ENCODE data around the gene PDE4B. TPM values are rescaled to one million over a fixed set of nuclear protein-coding genes. Genes with fewer than 3 reads are reported as not detected.

Gene PDE4B
- polyA plus RNA-seq, 1 donor (not counting 4 experiments of a cell fraction or from before 2014, with no cell fraction given): 0.29 TPM

DNA sequence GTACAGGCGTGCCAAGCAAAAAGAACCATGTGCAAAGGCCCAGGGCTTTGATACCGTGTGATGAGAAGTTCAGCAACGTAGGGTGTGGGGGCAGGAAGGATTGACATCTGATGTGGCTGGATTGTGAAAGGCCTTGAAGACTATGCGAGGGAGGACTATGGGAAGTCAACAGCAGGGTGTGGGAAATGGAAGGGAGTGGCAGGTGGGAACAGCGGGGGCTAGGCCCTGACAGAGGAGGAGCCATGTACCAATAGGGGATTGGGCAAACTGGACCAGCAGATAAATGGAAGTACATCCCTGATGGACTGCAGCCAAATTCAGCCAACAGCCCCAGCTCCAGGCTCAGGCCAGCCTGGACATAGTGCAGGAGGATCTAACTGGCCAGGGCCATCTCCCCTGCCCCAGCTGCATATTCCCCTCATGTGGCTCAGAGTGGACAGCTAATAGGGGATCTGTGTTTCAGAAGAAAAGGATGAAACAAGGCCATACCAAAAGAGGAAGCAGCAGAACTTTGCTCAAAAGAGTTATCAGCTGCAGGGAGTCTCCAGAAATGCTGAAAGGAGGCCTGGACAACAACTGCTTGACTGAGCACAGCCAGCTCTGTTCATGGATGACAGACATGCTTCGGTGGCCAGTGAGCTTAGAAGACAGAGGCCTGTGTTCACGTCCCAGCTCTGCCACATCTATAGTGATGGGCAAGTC is 601.0 kb downstream of the PDE4B start:
- H2AFZ ChIP-seq (ENCODE audit: control insufficient read depth, low read length): no peak overlapping the region
- H3K36me3 ChIP-seq (ENCODE audit: control insufficient read depth in 2 of 2, extremely low read depth in 1 of 2, insufficient read depth in 2 of 2, low read length in 2 of 2): no peaks in the 10 kb centered on the region
- H3K9ac ChIP-seq (ENCODE audit: control insufficient read depth, extremely low read depth, insufficient read depth, low read length): no peak overlapping the region
- H3K4me1 ChIP-seq (ENCODE audit: control insufficient read depth, extremely low read depth, insufficient read depth, low read length): no peaks in the 10 kb centered on the region
- no peak for DNase-seq (ENCODE audit: low read depth, low spot score)
- H4K20me1 ChIP-seq (ENCODE audit: control insufficient read depth, extremely low read depth, insufficient read depth, low read length): no peaks in the 10 kb centered on the region
- TF ChIP-seq, protein P1, sequence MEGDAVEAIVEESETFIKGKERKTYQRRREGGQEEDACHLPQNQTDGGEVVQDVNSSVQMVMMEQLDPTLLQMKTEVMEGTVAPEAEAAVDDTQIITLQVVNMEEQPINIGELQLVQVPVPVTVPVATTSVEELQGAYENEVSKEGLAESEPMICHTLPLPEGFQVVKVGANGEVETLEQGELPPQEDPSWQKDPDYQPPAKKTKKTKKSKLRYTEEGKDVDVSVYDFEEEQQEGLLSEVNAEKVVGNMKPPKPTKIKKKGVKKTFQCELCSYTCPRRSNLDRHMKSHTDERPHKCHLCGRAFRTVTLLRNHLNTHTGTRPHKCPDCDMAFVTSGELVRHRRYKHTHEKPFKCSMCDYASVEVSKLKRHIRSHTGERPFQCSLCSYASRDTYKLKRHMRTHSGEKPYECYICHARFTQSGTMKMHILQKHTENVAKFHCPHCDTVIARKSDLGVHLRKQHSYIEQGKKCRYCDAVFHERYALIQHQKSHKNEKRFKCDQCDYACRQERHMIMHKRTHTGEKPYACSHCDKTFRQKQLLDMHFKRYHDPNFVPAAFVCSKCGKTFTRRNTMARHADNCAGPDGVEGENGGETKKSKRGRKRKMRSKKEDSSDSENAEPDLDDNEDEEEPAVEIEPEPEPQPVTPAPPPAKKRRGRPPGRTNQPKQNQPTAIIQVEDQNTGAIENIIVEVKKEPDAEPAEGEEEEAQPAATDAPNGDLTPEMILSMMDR (optimal IDR thresholded peaks at IDR 0.05 in 1 of 3, IDR thresholded peaks at IDR 0.05 in 1 of 3, conservative IDR thresholded peaks at IDR 0.05 in 1 of 3; ENCODE audit: extremely low read depth in 1 of 3, insufficient read depth in 2 of 3, low read length in 3 of 3): no peak
- TF ChIP-seq EZH2 (IDR thresholded peaks at IDR 0.05; ENCODE audit: low read length): no peak
- H3K27me3 ChIP-seq (ENCODE audit: control insufficient read depth, extremely low read depth, insufficient read depth, low read length): no peaks in the 10 kb centered on the region
- no peak overlapping the region for H3K27ac ChIP-seq (ENCODE audit: control insufficient read depth, insufficient read depth, low read length)
- H3K9me3 ChIP-seq (ENCODE audit: control insufficient read depth, low read depth, low read length): no peaks in the 10 kb centered on the region
- dilution Hi-C loops (cut with MboI; ENCODE audit: extremely low pct_ligation_motif_present, low sequenced_read_pairs): no loop called here
- no peak overlapping the region for H3K4me2 ChIP-seq (ENCODE audit: control insufficient read depth, extremely low read depth, insufficient read depth, low read depth, low read length)
- no peaks in the 10 kb centered on the region for H3K79me2 ChIP-seq (ENCODE audit: control insufficient read depth, insufficient read depth, low read length)
- no peak for FAIRE-seq
- no peak overlapping the region for H3K4me3 ChIP-seq (ENCODE audit: control insufficient read depth in 2 of 3, extremely low read depth in 1 of 3, insufficient read depth in 2 of 3, low read depth in 1 of 3, low read length in 3 of 3)
- no peaks in the 10 kb centered on the region for H3K9me1 ChIP-seq (ENCODE audit: control insufficient read depth, extremely low read depth, insufficient read depth, low read length)

DNA sequence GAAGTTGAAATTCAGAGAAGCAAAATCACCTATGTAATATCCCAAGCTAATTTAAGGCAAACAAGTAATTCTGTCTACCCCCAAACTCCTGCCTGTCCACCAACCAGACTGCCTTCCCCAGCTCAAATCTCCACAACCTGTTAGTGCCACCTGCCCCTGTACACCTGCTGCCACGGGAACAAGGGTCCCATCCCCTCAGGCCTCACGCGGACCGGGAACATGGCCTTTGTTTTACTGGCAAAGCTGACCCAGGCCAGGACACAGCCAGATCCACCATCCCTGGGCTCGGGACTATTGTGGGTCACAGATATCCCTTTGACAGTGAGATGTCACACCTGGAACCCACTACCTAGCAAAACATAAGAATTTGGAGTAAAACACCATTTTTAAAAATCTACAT is 601.9 kb downstream of the PDE4B start:
- H2AFZ ChIP-seq (ENCODE audit: control insufficient read depth, low read length): no peak overlapping the region
- no peaks in the 10 kb centered on the region for H3K36me3 ChIP-seq (ENCODE audit: control insufficient read depth in 2 of 2, extremely low read depth in 1 of 2, insufficient read depth in 2 of 2, low read length in 2 of 2)
- TF ChIP-seq, protein P1 (optimal IDR thresholded peaks at IDR 0.05 in 1 of 3, IDR thresholded peaks at IDR 0.05 in 1 of 3, conservative IDR thresholded peaks at IDR 0.05 in 1 of 3; ENCODE audit: extremely low read depth in 1 of 3, insufficient read depth in 2 of 3, low read length in 3 of 3): no peak
- no peak for TF ChIP-seq EZH2 (IDR thresholded peaks at IDR 0.05; ENCODE audit: low read length)
- no peak overlapping the region for H3K9ac ChIP-seq (ENCODE audit: control insufficient read depth, extremely low read depth, insufficient read depth, low read length)
- FAIRE-seq (no peak), DNase-seq (ENCODE audit: low read depth, low spot score) (no peak)
- no peaks in the 10 kb centered on the region for H4K20me1 ChIP-seq (ENCODE audit: control insufficient read depth, extremely low read depth, insufficient read depth, low read length)
- H3K27me3 ChIP-seq (ENCODE audit: control insufficient read depth, extremely low read depth, insufficient read depth, low read length): no peaks in the 10 kb centered on the region
- H3K4me2 ChIP-seq (ENCODE audit: control insufficient read depth, extremely low read depth, insufficient read depth, low read depth, low read length): no peak overlapping the region
- no peak overlapping the region for H3K4me3 ChIP-seq (ENCODE audit: control insufficient read depth in 2 of 3, extremely low read depth in 1 of 3, insufficient read depth in 2 of 3, low read depth in 1 of 3, low read length in 3 of 3)
- H3K9me1 ChIP-seq (ENCODE audit: control insufficient read depth, extremely low read depth, insufficient read depth, low read length): no peaks in the 10 kb centered on the region
- H3K27ac ChIP-seq (ENCODE audit: control insufficient read depth, insufficient read depth, low read length): no peak overlapping the region
- H3K9me3 ChIP-seq (ENCODE audit: control insufficient read depth, low read depth, low read length): no peaks in the 10 kb centered on the region
- dilution Hi-C loops (cut with MboI; ENCODE audit: extremely low pct_ligation_motif_present, low sequenced_read_pairs): no loop called here
- no peaks in the 10 kb centered on the region for H3K79me2 ChIP-seq (ENCODE audit: control insufficient read depth, insufficient read depth, low read length)
- no peaks in the 10 kb centered on the region for H3K4me1 ChIP-seq (ENCODE audit: control insufficient read depth, extremely low read depth, insufficient read depth, low read length)

Measured in keratinocyte (primary cell).